GM12875 (cell line): Measurements from ENCODE around the gene PLCB1.

Experiments used
- H3K4me3 ChIP-seq: one replicate; pipeline ENCODE4 v1.5.1; 2011; ENCODE audit warnings: low read depth, low read length, control low read depth
- CTCF ChIP-seq: IDR thresholded peaks from 2 replicates; pipeline ENCODE4 v1.5.1; 2011; ENCODE audit warnings: low read depth, mild to moderate bottlenecking, control low read depth, inconsistent platforms, low read length, moderate library complexity, borderline replicate concordance; ENCODE audit not compliant: insufficient read depth

The PLCB1 gene

GRCh38 chr20:8175741-8176675, 43.9 kb downstream of the PLCB1 start:
- no peak overlapping the region for H3K4me3 ChIP-seq
- TF ChIP-seq CTCF = no peak

- no peak overlapping the region for H3K4me3 ChIP-seq
- TF ChIP-seq CTCF = no peak
Observed at GRCh38 chr20:8183526-8183925, 51.5 kb downstream of the PLCB1 start.

- no peak overlapping the region for H3K4me3 ChIP-seq
- no peak for TF ChIP-seq CTCF
Observed at GRCh38 chr20:8187740-8188139, 55.7 kb downstream of the PLCB1 start.

- no peak overlapping the region for H3K4me3 ChIP-seq
- no peak for TF ChIP-seq CTCF
Observed at GRCh38 chr20:8190043-8190880, 58.2 kb downstream of the PLCB1 start.

- no peak for TF ChIP-seq CTCF
Observed at GRCh38 chr20:8194721-8195120, 62.7 kb downstream of the PLCB1 start.

GRCh38 chr20:8196096-8196495, 64.0 kb downstream of the PLCB1 start:
- H3K4me3 ChIP-seq = no peak overlapping the region
- TF ChIP-seq CTCF = no peak

More at GRCh38 chr20:8194721-8195120, 62.7 kb downstream of the PLCB1 start:
- no peak overlapping the region for H3K4me3 ChIP-seq

GRCh38 chr20:8200220-8200619, 68.2 kb downstream of the PLCB1 start:
- H3K4me3 ChIP-seq = no peak overlapping the region
- no peak for TF ChIP-seq CTCF
